Activated CD4-positive, alpha-beta T cell treated with anti-CD3 and anti-CD28 coated beads for 48 hours (primary cell): ENCODE measurements around the gene HSD17B12.

Experiments used
- DNase-seq: peaks from one replicate; pipeline ENCODE4 v3.0.0-alpha.2; 2020

The HSD17B12 gene

DNA sequence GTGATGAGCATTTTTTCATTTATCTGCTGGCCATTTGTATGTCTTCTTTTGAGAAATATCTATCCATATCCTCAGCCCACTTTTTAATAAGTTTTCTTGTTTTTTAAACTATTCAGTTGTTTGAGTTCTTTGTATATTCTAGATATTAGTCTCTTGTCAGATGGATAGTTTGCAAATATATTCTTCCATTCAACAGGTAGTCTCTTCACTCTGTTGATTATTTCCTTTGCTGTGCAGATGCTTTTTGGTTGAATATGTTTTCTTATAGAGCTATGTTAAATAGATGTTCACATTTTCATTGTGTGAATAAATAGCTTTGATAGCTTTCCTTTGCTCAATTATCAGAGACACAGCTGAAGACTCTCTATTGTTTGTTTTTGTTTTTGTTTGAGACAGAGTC lies 131.9 kb downstream of the HSD17B12 start:
- no peak for DNase-seq

GRCh38 chr11:43818220-43818619 lies 137.7 kb downstream of the HSD17B12 start:
- DNase-seq, result no peak

GRCh38 chr11:43819926-43820325 lies 139.4 kb downstream of the HSD17B12 start:
- DNase-seq, result no peak

DNA sequence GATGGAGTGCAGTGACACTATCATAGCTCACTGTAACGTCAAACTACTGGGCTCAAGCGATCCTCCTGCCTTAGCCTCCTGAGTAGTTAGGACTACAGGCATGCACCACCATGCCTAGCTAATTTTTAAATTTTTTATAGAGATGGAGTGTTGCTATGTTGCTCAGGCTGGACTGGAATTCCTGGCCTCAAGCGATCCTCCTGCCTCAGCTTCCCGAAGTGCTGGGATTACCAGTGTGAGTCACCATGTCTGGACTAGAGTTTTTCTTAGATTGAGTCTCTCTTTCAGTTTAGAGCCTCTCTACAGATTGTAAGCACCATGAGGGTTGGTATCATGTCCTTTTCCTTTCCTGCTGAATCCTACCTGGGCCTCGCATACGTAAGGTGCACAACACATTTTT lies 142.8 kb downstream of the HSD17B12 start:
- DNase-seq, result no peak

GRCh38 chr11:43823851-43824250 lies 143.3 kb downstream of the HSD17B12 start:
- no peak for DNase-seq

- peak; percentile 7 for DNase-seq
These were observed 144.8 kb downstream of the HSD17B12 start for GRCh38 chr11:43825217-43825816.

DNA sequence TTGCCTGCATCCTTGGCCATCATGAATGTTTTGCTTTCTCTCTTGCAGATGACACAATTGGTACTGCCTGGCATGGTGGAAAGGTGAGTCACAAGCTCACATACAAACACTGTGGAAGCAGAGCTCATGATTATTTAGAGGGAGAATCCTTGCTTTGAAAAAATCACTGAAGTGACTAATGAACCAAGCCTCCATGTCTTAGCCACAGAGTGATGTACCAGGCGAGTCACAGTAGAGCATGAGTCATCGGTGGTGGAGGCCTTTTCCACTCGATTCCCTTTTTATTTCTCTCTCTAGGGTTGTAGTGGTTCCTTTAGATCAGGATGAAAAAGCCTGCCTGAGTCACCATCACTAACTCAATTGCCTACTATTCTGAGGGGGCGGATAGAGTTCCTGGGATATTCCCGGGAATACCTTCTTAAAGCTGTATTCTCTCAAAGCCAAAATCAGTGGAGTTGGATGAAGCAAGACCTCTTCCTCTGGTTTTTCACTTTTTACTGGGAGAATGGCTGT lies 150.4 kb downstream of the HSD17B12 start:
- DNase-seq, result peak; percentile 74

- DNase-seq, result no peak
These were observed 152.0 kb downstream of the HSD17B12 start for GRCh38 chr11:43832536-43832935.

GRCh38 chr11:43833657-43834073 lies 153.1 kb downstream of the HSD17B12 start:
- DNase-seq, result no peak

- no peak for DNase-seq
These were observed 153.7 kb downstream of the HSD17B12 start for GRCh38 chr11:43834286-43834685.

- no peak for DNase-seq
These were observed 154.6 kb downstream of the HSD17B12 start for GRCh38 chr11:43835104-43835503.

GRCh38 chr11:43837879-43838278 lies 157.3 kb downstream of the HSD17B12 start:
- no peak for DNase-seq

GRCh38 chr11:43842021-43842420 lies 161.5 kb downstream of the HSD17B12 start:
- DNase-seq, result no peak

- no peak for DNase-seq
These were observed 165.3 kb downstream of the HSD17B12 start for GRCh38 chr11:43845816-43846215.

GRCh38 chr11:43852057-43852636 lies 171.6 kb downstream of the HSD17B12 start:
- peak; percentile 76 for DNase-seq

GRCh38 chr11:43853781-43854180 lies 173.2 kb downstream of the HSD17B12 start:
- no peak for DNase-seq

DNA sequence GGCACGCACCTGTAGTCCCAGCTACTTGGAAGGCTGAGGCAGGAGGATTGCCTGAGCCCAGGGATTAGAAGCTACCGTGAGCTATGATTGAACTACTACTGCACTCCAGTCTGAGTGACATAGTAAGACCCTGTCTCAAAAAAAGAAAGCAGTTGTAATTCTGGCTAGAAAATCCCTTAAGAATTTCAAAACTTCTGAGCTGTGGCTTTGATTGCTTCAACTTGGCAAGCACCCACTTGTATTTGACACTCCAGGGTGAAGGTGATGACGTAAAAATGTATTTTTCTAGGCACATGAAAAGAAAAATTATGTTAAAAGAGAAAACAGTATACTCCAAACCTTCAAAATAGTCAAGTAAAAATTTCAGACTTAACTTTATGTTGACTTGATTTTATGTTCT lies 176.5 kb downstream of the HSD17B12 start:
- no peak for DNase-seq

- DNase-seq, result no peak
These were observed 180.6 kb downstream of the HSD17B12 start for GRCh38 chr11:43861141-43861540.

- DNase-seq, result no peak
These were observed 186.0 kb downstream of the HSD17B12 start for GRCh38 chr11:43866520-43866919.

- no peak for DNase-seq
These were observed 186.4 kb downstream of the HSD17B12 start for GRCh38 chr11:43866969-43867368.

DNA sequence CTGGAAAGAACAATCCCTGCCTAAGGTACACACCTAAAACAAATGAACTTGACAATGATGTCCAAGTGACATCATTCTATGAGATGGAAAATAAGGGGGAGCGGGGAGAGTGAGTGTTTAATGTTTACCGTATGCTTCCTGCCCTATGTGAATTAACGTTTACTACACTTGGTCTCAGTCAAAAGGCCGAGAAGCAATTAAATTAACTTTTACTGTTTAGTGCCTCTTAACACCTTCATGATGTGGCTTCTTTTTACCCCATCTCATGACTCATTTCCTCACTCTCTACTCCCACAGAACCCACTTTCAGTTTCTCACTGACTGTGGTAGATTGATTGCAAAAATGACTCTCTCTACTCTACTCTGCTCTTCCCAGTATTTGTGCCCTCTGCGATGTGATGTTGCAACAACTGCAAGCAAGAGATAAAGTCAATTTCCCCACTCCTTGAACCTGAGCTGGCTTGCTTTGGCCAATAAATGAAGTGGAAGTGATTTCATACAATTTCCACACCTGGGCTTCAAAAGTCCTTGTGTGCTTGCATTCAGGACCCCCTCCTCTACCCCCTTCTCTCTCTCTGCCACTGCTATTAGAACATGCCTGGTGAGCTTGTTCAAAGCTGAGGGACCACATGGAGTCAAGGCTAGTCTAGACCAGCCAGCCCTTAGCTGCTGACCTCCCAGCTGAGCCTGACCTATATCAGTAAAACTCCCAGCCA lies 188.5 kb downstream of the HSD17B12 start:
- peak; percentile 40 for DNase-seq

DNA sequence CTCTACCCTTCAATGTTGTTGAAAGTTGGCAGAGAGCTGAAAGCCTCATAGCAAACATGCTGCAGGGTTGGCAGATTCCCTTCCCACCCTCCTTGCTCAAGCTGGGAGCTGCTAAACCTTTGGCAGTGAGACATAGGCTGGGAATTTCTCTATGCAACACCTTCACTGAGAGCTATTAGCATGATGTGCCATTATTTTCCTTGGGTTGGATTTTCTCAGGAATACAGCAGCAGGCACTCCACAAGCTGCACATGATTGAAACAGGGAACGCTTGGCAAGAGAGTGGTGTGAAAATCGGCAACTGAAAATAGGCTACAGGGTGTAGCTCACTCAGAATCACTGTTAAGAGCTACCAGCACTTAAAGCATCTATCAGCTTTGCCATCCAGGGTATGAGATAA lies 190.5 kb downstream of the HSD17B12 start:
- no peak for DNase-seq

DNA sequence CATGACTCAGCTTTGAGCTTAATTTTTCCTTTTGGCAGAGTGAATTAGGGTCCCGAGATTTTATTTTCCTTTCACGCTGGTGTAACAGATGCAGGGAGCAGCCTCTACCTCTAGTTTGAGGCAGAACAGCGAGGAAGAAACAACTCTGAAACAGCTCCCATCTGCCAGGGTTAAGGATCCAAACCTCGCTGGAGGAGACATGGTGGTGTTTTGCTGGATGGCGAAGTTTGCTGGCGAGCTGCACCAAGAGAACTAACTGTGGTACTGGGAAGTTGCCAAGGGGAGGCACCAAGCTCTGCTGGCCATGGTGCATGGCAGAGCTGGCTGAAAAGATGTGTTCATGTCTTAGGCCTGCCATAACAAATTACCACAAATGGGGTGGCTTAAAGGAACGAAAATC lies 192.5 kb downstream of the HSD17B12 start:
- no peak for DNase-seq

DNA sequence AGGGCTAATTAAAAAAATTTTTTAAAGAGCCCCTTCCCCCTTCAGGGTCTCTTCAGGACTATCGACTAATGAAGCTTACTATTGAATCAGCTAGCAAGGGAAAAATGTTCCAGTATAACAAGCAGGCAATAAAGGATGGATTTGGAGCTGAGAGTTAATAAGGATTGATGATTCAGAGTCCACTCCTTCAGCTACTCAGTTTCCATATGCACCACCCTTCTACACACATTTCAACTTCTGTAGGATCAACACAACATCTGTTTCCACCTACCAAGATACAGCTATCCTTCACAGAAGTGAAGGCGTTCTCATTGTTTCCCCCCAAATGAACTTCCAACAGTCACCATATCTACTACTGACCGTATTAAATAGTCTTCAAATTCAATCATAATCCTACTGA lies 193.5 kb downstream of the HSD17B12 start:
- DNase-seq, result no peak
